HG02970 (cell line): ENCODE measurements around the gene ABCA9.
"Not testable (repeated sequence)": the region's sequence is repeated elsewhere in the genome, so short reads cannot be mapped to it uniquely, and the experiment has no call there.

Experiments used
- ATAC-seq: cut with Tn5 transposase; IDR thresholded peaks from one replicate; pipeline ENCODE4 v1.9.1; 2021; ENCODE audit warnings: mild to moderate bottlenecking, moderate library complexity, moderate number of reproducible peaks; ENCODE audit not compliant: unreplicated experiment, low FRiP score

The ABCA9 gene

DNA sequence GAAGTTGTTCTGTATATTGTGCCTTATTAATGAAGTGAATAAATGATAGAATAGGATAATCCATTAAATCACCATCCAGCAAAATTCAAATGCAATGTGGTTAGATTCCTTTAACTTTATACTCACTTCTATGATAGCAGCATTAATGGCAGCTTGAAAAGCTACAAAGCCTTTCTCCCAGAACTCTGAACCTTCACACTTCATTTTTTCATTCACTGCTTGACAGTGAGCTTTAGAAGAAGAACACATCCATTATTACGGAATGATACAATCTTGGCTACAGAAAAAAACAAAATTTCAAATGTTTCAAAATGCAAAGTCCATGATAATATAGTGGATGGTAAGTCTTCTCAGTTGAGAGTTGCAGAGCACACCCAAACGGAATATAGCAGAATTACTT lies 16.4 kb downstream of the ABCA9 start:
- no peak for ATAC-seq

DNA sequence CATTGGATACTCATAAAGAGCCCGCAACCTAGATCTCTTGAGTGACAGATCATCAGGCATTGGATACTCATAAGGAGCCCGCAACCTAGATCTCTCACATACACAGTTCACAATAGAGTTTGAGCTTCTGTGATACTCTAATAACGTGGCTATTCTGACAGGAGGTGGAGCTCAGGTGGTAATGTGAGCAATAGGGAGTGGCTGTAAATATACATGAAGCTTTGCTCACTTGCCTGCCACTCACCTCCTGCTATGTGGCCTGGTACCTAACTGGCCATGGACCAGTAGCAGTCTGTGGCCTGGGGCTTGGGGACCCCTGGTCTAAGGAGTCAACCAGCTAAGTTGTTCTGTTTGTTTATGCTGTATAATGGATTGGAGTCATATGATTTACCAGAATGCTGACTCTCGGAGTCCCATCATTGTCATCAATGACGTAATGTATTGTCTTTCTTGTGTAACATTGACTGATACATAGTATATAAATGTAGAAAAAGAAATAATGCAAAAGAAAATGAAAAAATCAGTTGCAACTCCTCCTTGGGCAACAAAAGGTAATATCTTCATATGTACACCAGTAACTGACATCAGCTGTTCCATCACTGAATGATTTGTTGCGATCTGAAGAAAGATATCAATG lies 17.5 kb downstream of the ABCA9 start:
- no peak for ATAC-seq

DNA sequence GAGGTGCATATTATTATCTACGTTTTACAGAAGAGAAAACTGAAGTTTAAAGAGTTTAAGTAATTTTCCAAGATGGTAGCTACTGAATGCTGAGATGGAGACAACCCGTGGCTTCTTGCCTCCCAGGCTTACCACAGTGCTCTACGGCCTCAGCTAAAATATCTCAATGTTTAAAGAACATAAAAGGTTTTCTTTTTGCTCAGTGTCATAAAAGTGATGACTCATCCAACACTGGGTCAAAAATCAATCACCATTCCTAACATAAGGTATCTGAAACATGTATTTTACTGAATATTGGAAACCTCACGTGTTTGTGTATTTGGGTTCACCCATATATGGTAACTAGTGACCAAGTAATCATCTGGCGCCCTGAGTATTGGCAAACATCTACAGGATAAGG lies 18.4 kb downstream of the ABCA9 start:
- ATAC-seq = no peak

DNA sequence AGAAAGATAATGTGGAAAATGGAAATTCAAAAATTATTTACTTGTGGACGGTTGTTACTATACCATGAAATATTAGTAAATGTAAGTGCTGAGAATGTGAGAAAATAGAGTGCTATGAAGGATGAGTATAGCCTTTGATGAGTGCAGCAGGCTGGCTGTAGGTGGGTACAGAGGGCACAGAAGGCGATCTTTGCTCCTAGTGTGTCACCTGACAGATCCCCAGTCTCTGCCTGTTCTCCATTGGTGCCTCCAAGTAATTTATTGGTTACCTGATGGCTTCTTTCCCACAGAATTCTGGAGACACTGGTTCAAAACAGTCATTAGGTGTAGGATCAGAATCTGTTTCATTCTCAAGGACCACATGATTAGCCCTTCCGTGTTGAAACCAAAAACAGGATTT lies 28.9 kb downstream of the ABCA9 start:
- no peak for ATAC-seq

DNA sequence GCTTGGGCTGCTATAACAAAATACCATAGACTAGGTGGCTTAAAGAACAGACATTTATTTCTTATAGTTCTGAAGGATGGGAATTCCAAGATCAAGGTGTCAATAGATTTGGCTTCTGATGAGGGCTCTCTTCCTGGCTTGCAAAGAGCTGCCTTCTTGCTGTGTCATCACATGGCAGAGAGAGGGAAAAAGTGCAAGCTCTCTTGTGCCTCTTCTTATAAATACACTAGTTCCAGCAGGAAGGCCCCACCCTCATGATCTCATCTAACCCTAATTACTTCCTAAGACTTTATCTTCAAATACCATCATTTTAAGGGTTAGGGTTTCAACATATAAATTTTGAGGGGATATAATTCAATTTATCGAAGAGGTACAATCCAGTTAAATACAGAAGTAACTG lies 30.6 kb downstream of the ABCA9 start:
- no peak for ATAC-seq

DNA sequence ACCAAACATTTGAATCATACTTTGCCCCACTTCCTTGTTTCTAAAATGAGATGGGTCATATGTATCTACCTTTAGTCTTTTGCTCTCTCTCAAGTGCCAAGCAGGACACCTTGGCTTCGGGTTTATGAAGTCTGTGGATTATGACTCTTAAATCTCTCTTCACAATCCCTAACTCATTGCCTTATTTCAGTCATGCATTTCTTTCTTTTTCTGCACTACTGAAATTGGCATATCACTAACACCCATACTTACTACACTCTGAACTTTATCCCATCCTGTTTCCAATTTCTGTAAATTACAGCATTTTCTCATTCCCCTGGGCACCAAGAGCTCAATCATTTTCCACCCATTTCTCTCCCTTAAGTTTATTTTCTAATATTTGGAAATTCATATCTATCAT lies 42.0 kb downstream of the ABCA9 start:
- no peak for ATAC-seq

DNA sequence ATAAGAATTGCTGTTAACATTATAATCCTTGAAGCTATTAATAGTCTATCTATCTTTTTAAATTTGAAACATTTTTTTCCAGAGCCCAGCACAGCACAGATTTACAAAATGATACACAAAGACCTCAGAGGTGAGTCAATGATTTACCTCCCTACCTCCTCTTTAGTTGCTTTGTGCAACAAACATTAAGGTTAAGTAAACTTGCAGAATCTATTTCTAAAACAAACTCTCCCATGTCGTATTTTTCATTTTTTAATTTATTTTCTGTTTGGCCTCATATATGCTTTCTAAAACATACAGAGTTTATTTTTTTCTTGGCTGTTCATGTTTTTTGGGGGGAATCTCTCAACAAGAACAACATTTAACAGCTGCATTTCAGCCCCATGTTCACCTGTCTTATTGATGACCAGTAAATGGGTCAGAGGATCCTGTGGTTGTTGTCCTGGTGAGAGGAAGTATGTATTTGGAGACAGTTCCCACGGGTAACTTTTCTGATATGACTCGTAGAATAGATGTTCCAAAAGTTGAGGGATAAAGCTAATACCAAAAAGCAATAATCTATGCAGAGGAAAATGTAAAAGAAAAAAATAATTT lies 42.6 kb downstream of the ABCA9 start:
- no peak for ATAC-seq

DNA sequence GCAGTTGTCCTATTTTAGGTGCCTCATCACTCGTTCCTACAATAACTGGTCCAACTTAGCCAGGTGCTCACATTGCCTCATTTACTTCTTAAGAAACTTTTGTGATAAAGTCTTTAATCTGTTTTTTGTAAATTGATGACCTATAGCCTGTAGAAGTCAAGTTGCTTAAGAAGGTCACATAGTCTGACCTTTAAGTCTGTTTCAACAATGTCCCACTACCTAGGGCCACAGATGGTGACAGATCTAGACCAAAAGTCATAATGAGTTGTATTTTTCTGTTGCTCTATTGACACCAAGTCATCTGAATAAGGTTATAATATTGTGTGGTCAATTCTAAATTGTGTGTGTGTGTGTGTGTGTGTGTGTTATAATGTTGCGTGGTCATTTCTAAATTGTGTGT lies 45.1 kb downstream of the ABCA9 start:
- no peak for ATAC-seq

DNA sequence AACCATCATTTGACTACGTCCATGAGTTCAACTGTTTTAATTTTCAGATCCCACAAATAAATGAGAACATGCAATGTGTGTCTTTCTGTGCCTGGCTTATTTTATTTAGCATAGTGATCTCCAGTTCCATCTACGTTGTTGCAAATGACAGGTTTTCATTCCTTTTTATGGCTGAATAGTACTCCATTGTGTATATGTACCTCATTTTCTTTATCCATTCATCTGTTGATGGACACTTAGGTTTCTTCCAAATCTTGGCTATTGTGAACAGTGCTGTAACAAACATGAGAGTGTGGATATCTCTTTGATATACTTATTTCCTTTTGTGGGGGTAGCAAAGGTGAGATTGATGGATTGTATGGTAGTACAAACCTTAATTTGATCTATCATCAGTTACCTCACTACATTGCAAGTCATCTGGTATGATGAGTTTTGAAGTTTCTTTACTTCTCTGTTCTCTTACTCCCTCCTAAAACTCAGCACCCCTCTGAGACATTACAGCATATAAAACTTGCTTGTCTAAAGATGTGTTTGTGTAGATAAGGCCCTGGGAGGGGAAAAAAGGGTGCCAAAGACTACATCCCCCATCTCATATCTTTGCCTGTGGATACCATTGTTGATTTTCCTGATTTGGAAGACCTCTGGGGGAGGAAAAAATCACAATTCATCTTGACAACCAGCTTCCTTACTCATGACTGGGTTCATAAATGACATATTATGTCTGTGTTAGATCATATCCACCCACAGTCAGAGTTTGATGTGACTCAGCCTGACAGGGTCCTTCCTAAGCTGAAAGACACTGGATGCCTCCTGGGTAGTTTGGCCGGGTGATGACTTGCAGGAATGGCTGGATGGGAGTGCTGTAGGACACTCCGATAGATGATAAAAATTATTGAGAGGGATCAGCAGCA lies 47.6 kb downstream of the ABCA9 start:
- no peak for ATAC-seq

DNA sequence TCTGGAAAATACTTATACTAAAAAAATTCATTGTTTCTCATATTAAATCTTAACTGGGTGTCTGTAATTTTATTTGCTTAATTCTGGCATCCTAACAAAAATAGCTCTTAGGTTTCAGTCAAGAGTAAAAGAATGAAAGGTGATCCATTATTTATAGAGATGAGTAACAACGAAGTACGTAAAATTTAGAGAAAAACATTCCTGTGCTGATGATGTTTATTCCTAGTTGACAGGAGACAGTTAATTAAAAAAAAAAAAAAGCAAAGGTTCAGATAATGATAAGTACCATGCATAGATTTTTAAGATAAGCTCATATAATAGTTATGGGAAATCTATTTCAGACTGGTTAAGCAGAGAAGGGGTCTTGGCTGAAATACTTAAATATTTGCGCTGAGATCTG lies 50.8 kb downstream of the ABCA9 start:
- no peak for ATAC-seq

DNA sequence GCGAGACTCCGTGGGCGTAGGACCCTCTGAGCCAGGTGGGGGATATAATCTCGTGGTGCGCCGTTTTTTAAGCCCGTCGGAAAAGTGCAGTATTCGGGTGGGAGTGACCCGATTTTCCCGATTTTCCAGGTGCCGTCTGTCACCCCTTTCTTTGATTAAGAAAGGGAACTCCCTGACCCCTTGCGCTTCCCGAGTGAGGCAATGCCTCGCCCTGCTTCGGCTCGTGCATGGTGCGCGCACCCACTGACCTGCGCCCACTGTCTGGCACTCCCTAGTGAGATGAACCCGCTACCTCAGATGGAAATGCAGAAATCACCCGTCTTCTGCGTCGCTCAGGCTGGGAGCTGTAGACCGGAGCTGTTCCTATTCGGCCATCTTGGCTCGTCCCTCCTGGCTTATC lies 56.0 kb downstream of the ABCA9 start:
- not testable (repeated sequence) for ATAC-seq

DNA sequence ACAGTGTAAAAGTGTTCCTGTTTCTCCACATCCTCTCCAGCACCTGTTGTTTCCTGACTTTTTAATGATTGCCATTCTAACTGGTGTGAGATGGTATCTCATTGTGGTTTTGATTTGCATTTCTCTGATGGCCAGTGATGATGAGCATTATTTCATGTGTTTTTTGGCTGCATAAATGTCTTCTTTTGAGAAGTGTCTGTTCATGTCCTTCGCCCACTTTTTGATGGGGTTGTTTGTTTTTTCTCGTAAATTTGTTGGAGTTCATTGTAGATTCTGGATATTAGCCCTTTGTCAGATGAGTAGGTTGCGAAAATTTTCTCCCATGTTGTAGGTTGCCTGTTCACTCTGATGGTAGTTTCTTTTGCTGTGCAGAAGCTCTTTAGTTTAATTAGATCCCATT lies 61.0 kb downstream of the ABCA9 start:
- ATAC-seq = not testable (repeated sequence)

DNA sequence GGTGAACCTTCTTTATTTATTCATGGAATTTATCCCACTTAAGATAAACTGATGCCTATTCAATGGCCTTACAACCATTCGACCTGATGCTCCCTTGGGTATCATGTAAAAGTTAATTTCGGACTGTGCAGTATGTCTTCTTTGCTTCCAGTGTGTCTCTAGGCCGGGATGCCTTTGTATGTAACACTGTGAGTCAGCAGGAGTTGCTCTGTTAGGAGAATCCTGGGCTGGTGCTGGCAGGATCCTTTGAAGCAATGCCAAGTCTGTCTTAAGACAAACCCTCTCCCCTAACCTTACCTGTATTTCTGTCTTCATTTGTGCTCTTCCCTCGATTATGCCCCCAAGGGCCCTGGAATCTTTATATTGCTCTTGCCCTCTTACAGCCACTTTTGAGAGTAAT lies 67.6 kb downstream of the ABCA9 start:
- ATAC-seq = no peak

DNA sequence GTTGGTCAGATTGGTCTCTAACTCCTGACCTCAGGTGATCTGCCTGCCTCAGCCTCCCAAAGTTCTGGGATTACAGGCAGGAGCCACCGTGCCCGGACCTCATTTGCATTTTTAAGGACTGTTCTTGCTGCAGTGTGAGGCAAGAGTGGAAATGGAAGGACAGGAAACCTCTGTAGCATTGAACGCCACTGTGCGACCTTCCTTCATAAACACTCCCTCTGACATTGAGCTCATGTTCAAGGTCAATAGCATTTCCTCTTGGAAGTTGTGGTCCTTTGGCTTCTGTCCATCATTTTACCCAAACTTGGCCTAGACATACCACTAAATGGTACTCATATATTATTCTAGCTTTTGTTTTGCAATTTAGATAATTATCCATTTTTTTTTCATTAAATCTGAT lies 72.8 kb downstream of the ABCA9 start:
- no peak for ATAC-seq

DNA sequence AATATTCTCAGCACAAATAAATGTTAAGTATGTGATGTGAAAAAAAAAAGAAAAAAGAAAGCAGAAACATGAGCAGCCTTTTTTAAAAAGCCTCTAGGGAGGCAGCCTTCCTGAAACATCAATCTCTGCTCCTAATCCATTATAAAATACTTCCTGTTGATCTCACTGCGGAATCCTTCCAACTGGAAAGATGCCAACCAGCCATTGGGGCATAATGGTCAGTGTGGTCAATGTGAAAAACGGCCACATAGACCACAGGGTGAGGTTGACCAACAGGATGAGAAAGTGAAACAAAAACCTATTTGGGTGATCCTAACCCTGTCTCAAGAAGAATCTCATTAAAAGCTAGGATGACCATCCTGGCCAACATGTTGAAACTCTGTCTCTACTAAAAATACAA lies 79.4 kb downstream of the ABCA9 start:
- ATAC-seq = peak; percentile 53

DNA sequence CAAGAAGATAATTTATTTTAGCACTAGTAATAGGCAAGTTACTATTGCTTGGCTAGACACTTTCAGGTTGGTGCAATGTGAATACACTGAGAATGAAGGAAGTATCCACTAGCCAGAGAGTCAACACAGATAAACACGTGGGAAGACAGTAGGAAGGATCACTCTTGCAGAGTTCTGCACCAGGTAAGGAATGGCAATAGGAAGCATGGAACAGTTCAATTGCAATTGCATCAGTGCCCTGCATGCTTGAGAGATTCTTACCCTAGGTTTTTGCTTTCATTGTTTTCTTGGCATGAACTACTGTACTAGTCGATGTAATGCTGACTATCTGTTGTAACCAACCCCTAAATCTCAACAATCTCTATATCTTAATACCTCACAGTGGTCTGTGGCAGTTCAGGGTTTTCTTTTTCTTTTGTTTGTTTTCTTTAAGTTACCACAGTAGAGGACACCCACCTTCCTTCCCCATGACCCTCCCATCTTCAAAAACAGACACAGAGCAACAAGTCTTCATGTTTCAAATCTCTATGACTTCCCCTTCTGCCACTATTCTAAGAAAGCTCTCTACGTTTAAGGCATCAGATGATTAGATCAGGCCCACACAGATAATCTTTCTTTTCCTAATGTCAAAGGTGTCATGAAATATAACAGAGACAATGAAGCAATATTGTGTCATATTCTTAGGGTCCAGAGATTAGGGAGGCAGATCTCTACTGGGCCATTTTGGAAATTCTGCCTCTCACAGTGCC lies 87.5 kb downstream of the ABCA9 start:
- no peak for ATAC-seq

DNA sequence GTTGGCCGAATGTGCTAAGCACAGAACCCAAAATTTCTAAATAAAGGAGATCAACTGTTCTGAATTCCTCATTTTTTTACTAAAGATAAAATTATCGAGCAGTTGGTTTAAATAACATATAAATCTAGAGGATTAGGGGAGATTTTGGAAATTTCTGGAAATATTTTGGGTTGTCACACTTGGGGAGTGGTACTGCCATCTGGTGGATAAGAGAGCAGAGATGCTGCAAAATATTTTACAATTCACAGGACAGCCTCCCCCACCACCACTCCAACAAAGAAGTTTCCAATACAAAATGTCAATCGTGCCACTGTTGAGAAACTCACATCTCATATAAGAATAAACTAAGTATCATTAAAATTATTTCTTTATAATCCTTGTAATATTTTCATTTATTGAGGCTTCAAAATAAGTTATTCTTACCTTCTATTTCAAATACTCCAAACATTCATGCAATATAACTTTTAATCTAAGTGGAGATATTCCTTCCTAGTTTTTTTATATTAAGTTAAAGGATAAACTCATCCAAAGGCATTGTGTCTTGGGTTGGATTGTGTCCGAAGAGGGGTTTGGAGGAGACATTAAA lies 88.5 kb downstream of the ABCA9 start:
- no peak for ATAC-seq

DNA sequence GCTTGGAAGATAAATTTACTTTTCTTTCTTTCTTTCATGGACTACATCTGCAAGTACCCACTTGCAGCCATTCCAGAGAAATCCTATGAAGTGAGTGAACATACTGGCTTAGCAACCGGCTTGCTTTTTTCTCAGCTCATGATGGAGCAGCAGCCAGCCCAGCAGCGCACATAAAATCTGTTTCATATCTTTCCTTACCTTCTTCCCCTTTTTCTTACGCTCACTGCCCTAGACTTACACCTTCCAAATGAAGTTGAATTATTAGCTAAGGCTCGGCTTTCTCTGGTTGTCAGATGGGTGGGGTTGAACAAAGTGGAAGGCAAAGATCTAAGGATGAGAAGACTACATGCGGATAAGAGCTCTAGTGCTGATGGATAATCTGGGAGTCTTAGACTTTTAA lies 91.6 kb downstream of the ABCA9 start:
- no peak for ATAC-seq

DNA sequence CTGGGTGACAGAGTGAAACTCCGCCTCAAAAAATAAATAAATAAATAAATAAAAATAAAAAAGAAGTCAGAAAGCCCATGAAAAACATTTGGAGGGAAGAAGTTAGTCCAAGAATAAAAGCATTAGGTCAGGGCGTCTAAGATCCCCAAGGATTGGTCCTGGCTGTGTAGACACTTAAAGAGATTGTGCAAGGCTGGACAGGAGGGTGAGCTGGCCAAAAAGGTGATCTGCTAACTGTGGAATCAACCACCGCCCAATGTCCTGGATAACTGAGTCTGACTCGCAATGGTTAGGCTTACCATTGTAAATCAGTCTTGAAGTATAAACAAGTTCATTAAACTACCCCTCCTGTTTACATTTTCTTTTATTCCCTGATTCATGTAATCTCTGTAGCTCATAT lies 96.8 kb downstream of the ABCA9 start:
- no peak for ATAC-seq

DNA sequence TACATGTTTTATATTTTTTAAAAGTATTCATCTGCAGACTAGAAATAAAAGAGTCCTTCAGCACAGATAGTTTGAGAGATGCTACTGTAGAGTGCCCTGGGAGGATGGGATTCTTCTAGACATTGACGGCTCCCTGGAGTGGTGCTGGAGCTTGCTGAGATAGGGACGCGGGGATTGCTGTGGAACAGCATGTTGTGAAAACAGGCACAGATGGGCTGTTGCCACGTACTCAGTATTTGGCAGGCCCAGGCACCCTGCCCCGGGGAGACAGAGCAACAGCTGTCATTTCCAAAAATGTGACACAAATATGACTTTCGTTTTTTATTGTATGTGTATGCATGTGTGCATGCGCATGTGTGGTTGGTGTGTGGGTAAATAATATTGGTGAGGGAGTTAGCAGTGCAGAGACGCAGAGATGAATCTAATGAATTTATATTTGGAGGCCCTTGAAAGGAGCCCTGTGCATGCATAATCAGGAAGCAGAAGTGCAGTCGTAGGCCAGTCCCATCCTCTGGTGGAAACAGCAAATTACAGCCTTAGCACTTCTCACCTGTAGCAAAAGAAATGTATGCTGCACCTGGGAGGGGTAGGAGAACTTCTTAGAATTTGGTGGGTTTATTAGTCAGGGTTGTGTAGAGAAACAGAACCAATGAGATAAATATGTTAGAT lies 99.4 kb downstream of the ABCA9 start:
- no peak for ATAC-seq
